HepG2 (cell line): ENCODE data around the gene PRM2. TPM values are rescaled to one million over a fixed set of nuclear protein-coding genes. Genes with fewer than 3 reads are reported as not detected.

Experiments used
- NFYB ChIP-seq: sonication (generic); formaldehyde crosslinking; IDR thresholded peaks from 2 replicates; pipeline ENCODE4 v1.4.0; 2020; ENCODE audit warnings: missing genetic modification reagents
- SP140L ChIP-seq: sonication (generic); formaldehyde crosslinking; IDR thresholded peaks from 2 replicates; pipeline ENCODE4 v1.4.0; 2020; ENCODE audit warnings: missing genetic modification reagents, borderline replicate concordance
- ZMYM2 ChIP-seq: sonication (generic); formaldehyde crosslinking; IDR thresholded peaks from 2 replicates; pipeline ENCODE4 v1.8.0; 2022; ENCODE audit warnings: mild to moderate bottlenecking, missing genetic modification reagents
- ZNF460 ChIP-seq: sonication (generic); formaldehyde crosslinking; IDR thresholded peaks from 2 replicates; pipeline ENCODE4 v1.5.1; 2020; ENCODE audit warnings: missing genetic modification reagents, mild to moderate bottlenecking, borderline replicate concordance
- ZNF501 ChIP-seq: sonication (generic); formaldehyde crosslinking; IDR thresholded peaks from 2 replicates; pipeline ENCODE4 v1.5.1; 2020; ENCODE audit warnings: mild to moderate bottlenecking, moderate library complexity, missing genetic modification reagents
- ZNF510 ChIP-seq: sonication (generic); formaldehyde crosslinking; IDR thresholded peaks from 2 replicates; pipeline ENCODE4 v1.4.0; 2020; ENCODE audit warnings: low read depth, mild to moderate bottlenecking, missing genetic modification reagents
- ZNF672 ChIP-seq: sonication (generic); formaldehyde crosslinking; IDR thresholded peaks from 2 replicates; pipeline ENCODE4 v1.8.1; 2022; ENCODE audit warnings: missing genetic modification reagents
- polyA plus RNA-seq, 8 experiments: library from polyadenylated mRNA; depleted of rRNA in 3 of 8; stranded (reverse) in 7 of 8; unstranded in 1 of 8; fragments of >200 nt; fragmentation: Illumina TruSeq in 4 of 8; extraction: Trizol in 4 of 8; gene quantifications; 2 replicates each; pipeline versions ENCODE4 v1.2.1 to v1.2.3, GENCODE V29; 2011 to 2016; ENCODE audit warnings: low read depth in 4 of 8, missing spikeins in 1 of 8, mixed read lengths in 1 of 8; ENCODE audit not compliant: insufficient read depth in 1 of 8
- total RNA-seq, 5 experiments: library from RNA; depleted of rRNA; stranded (reverse); fragments of >200 nt; fragmentation: Illumina TruSeq; extraction: Trizol; gene quantifications; 2 replicates each; pipeline ENCODE4 v1.2.3, GENCODE V29; 2016; ENCODE audit warnings: low read depth in 1 of 5
- TF ChIP-seq, protein P1 (sequence below): sonication (generic); formaldehyde crosslinking; IDR thresholded peaks from 2 replicates; pipeline ENCODE4 v1.4.0; 2020; ENCODE audit warnings: missing genetic modification reagents
- TF ChIP-seq, protein P2 (sequence below): sonication (generic); formaldehyde crosslinking; IDR thresholded peaks from 2 replicates; pipeline ENCODE4 v1.4.0; 2020; ENCODE audit warnings: mild to moderate bottlenecking, low read depth, missing genetic modification reagents
- TF ChIP-seq, protein P3 (sequence below): sonication (generic); formaldehyde crosslinking; IDR thresholded peaks from 2 replicates; pipeline ENCODE4 v1.4.0; 2020; ENCODE audit warnings: missing genetic modification reagents
- TF ChIP-seq, protein P4 (sequence below): sonication (generic); formaldehyde crosslinking; IDR thresholded peaks from 2 replicates; pipeline ENCODE4 v1.4.0; 2020; ENCODE audit warnings: low read depth, missing genetic modification reagents
- TF ChIP-seq, protein P5 (sequence below): IDR thresholded peaks from 2 replicates; pipeline ENCODE4 v1.6.1; 2012; ENCODE audit warnings: low read length, improper control_type of control experiment
- TF ChIP-seq, protein P6 (sequence below): sonication (generic); formaldehyde crosslinking; IDR thresholded peaks from 2 replicates; pipeline ENCODE4 v1.5.0; 2020; ENCODE audit warnings: mild to moderate bottlenecking, low read depth, missing genetic modification reagents, borderline replicate concordance

The PRM2 gene
- total and polyA plus RNA-seq, 2 of the 13 experiments (the other 11 are each of a cell fraction or from before 2014, with no cell fraction given) = 0.54 TPM; not detected in 1

DNA sequence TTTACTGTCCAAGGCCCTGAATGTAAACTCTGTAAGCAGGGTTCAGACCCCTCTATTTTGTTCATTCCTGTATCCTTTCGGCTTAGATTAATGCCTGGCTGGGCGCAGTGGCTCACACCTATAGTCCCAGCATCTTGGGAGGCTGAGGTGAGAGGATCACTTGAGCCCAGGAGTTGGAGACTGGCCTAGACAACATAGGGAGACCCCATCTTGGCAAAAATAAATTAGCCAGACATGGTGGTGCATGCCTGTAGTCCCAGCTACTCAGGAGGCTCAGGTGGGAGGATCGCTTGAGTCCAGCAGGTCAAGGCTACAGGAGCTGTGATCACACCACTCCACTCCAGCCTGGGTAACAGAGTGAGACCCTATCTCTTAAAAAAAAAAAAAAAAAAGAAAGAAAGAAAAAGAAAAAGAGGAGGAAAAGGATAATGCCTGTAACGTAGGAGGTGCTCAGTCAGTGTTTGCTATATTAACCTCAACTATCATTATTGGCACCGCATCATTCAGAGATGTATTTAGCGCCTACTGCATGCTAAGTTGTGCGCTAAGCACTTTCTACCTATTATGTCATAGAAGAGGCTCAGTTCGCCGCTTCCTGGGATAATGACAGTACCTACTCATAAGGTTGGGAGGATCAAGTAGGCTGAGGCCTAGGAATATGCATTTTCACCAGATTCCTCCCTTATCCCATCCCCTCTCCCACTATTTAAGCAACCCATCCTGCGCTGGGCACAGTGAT is 25.3 kb downstream of the PRM2 start (continued):
- TF ChIP-seq, protein P1, sequence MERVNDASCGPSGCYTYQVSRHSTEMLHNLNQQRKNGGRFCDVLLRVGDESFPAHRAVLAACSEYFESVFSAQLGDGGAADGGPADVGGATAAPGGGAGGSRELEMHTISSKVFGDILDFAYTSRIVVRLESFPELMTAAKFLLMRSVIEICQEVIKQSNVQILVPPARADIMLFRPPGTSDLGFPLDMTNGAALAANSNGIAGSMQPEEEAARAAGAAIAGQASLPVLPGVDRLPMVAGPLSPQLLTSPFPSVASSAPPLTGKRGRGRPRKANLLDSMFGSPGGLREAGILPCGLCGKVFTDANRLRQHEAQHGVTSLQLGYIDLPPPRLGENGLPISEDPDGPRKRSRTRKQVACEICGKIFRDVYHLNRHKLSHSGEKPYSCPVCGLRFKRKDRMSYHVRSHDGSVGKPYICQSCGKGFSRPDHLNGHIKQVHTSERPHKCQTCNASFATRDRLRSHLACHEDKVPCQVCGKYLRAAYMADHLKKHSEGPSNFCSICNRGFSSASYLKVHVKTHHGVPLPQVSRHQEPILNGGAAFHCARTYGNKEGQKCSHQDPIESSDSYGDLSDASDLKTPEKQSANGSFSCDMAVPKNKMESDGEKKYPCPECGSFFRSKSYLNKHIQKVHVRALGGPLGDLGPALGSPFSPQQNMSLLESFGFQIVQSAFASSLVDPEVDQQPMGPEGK (CRISPR knock-in tag) = no peak
- TF ChIP-seq, protein P2, sequence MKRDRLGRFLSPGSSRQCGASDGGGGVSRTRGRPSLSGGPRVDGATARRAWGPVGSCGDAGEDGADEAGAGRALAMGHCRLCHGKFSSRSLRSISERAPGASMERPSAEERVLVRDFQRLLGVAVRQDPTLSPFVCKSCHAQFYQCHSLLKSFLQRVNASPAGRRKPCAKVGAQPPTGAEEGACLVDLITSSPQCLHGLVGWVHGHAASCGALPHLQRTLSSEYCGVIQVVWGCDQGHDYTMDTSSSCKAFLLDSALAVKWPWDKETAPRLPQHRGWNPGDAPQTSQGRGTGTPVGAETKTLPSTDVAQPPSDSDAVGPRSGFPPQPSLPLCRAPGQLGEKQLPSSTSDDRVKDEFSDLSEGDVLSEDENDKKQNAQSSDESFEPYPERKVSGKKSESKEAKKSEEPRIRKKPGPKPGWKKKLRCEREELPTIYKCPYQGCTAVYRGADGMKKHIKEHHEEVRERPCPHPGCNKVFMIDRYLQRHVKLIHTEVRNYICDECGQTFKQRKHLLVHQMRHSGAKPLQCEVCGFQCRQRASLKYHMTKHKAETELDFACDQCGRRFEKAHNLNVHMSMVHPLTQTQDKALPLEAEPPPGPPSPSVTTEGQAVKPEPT (CRISPR knock-in tag) = no peak
- TF ChIP-seq ZNF672 (CRISPR knock-in tag) = no peak
- TF ChIP-seq NFYB (CRISPR knock-in tag) = no peak
- TF ChIP-seq ZNF460 (CRISPR knock-in tag) = peak; percentile 63
- no peak for TF ChIP-seq ZMYM2 (CRISPR knock-in tag)
- TF ChIP-seq, protein P3, sequence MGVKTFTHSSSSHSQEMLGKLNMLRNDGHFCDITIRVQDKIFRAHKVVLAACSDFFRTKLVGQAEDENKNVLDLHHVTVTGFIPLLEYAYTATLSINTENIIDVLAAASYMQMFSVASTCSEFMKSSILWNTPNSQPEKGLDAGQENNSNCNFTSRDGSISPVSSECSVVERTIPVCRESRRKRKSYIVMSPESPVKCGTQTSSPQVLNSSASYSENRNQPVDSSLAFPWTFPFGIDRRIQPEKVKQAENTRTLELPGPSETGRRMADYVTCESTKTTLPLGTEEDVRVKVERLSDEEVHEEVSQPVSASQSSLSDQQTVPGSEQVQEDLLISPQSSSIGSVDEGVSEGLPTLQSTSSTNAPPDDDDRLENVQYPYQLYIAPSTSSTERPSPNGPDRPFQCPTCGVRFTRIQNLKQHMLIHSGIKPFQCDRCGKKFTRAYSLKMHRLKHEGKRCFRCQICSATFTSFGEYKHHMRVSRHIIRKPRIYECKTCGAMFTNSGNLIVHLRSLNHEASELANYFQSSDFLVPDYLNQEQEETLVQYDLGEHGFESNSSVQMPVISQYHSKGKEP = no peak
- TF ChIP-seq, protein P4, sequence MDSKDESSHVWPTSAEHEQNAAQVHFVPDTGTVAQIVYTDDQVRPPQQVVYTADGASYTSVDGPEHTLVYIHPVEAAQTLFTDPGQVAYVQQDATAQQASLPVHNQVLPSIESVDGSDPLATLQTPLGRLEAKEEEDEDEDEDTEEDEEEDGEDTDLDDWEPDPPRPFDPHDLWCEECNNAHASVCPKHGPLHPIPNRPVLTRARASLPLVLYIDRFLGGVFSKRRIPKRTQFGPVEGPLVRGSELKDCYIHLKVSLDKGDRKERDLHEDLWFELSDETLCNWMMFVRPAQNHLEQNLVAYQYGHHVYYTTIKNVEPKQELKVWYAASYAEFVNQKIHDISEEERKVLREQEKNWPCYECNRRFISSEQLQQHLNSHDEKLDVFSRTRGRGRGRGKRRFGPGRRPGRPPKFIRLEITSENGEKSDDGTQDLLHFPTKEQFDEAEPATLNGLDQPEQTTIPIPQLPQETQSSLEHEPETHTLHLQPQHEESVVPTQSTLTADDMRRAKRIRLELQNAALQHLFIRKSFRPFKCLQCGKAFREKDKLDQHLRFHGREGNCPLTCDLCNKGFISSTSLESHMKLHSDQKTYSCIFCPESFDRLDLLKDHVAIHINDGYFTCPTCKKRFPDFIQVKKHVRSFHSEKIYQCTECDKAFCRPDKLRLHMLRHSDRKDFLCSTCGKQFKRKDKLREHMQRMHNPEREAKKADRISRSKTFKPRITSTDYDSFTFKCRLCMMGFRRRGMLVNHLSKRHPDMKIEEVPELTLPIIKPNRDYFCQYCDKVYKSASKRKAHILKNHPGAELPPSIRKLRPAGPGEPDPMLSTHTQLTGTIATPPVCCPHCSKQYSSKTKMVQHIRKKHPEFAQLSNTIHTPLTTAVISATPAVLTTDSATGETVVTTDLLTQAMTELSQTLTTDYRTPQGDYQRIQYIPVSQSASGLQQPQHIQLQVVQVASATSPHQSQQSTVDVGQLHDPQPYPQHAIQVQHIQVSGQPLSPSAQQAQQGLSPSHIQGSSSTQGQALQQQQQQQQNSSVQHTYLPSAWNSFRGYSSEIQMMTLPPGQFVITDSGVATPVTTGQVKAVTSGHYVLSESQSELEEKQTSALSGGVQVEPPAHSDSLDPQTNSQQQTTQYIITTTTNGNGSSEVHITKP = no peak
- TF ChIP-seq ZNF510 = no peak
- TF ChIP-seq, protein P5, sequence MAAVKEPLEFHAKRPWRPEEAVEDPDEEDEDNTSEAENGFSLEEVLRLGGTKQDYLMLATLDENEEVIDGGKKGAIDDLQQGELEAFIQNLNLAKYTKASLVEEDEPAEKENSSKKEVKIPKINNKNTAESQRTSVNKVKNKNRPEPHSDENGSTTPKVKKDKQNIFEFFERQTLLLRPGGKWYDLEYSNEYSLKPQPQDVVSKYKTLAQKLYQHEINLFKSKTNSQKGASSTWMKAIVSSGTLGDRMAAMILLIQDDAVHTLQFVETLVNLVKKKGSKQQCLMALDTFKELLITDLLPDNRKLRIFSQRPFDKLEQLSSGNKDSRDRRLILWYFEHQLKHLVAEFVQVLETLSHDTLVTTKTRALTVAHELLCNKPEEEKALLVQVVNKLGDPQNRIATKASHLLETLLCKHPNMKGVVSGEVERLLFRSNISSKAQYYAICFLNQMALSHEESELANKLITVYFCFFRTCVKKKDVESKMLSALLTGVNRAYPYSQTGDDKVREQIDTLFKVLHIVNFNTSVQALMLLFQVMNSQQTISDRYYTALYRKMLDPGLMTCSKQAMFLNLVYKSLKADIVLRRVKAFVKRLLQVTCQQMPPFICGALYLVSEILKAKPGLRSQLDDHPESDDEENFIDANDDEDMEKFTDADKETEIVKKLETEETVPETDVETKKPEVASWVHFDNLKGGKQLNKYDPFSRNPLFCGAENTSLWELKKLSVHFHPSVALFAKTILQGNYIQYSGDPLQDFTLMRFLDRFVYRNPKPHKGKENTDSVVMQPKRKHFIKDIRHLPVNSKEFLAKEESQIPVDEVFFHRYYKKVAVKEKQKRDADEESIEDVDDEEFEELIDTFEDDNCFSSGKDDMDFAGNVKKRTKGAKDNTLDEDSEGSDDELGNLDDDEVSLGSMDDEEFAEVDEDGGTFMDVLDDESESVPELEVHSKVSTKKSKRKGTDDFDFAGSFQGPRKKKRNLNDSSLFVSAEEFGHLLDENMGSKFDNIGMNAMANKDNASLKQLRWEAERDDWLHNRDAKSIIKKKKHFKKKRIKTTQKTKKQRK = no peak
- TF ChIP-seq, protein P6, sequence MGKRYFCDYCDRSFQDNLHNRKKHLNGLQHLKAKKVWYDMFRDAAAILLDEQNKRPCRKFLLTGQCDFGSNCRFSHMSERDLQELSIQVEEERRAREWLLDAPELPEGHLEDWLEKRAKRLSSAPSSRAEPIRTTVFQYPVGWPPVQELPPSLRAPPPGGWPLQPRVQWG = no peak
- TF ChIP-seq ZNF501 (CRISPR knock-in tag) = peak; percentile 8; the same call in 1 of the 2 replicates
- TF ChIP-seq SP140L (CRISPR knock-in tag) = no peak
